Retinal pigment epithelial cell (primary cell): ENCODE results near the gene KCNN3.

Experiments used
- DNase-seq: peaks from one replicate; pipeline ENCODE4 v3.0.0-alpha.2; 2010; ENCODE audit warnings: low read depth
- H3K4me3 ChIP-seq: 2 replicates; pipeline ENCODE4 v1.5.1; 2011; ENCODE audit warnings: mild to moderate bottlenecking, low read length, control low read depth, moderate library complexity
- CTCF ChIP-seq: conservative IDR thresholded peaks from 2 replicates; pipeline ENCODE4 v1.5.1; 2011; ENCODE audit warnings: low read depth, low read length, control low read depth, inconsistent platforms

Gene KCNN3

GRCh38 chr1:154840269-154841176 lies 29.6 kb downstream of the KCNN3 start:
- no peak for DNase-seq
- TF ChIP-seq CTCF = no peak
- no peak overlapping the region for H3K4me3 ChIP-seq

- H3K4me3 ChIP-seq = no peak overlapping the region
- TF ChIP-seq CTCF = no peak
- DNase-seq = no peak
These were observed 30.4 kb downstream of the KCNN3 start for GRCh38 chr1:154839691-154840090.

- DNase-seq = no peak
- TF ChIP-seq CTCF = no peak
- H3K4me3 ChIP-seq = no peak overlapping the region
These were observed 31.1 kb downstream of the KCNN3 start for GRCh38 chr1:154838988-154839387.

GRCh38 chr1:154838461-154838860 lies 31.6 kb downstream of the KCNN3 start:
- TF ChIP-seq CTCF = no peak
- no peak overlapping the region for H3K4me3 ChIP-seq
- DNase-seq = no peak

GRCh38 chr1:154837672-154838171 lies 32.4 kb downstream of the KCNN3 start:
- H3K4me3 ChIP-seq = no peak overlapping the region
- no peak for DNase-seq
- no peak for TF ChIP-seq CTCF

GRCh38 chr1:154837034-154837671 lies 32.9 kb downstream of the KCNN3 start:
- DNase-seq = no peak
- no peak overlapping the region for H3K4me3 ChIP-seq
- TF ChIP-seq CTCF = no peak
